Nephron (organoid): ENCODE results near the gene CFAP46.

ENCODE experiments used
- H3K27ac Mint-ChIP-seq, 3 experiments: 2 replicates each; pipeline ENCODE4 v1.8.0; 2020; ENCODE audit warnings: mixed read lengths in 3 of 3, mild to moderate bottlenecking in 2 of 3, moderate library complexity in 1 of 3
- H3K27me3 Mint-ChIP-seq: 2 replicates; pipeline ENCODE4 v1.8.0; 2021; ENCODE audit warnings: low read depth, mild to moderate bottlenecking, moderate library complexity, mixed read lengths
- H3K36me3 Mint-ChIP-seq: 2 replicates; pipeline ENCODE4 v1.8.0; 2020; ENCODE audit warnings: low read depth, mixed read lengths
- H3K4me1 Mint-ChIP-seq: 2 replicates; pipeline ENCODE4 v1.8.0; 2020; ENCODE audit warnings: mixed read lengths
- H3K4me3 Mint-ChIP-seq, 3 experiments: 2 replicates each; pipeline ENCODE4 v1.8.0; 2020; ENCODE audit warnings: mild to moderate bottlenecking in 3 of 3, mixed read lengths in 3 of 3, moderate library complexity in 2 of 3
- H3K9me3 Mint-ChIP-seq: 2 replicates; pipeline ENCODE4 v1.8.0; 2020; ENCODE audit warnings: mixed read lengths
- TF ChIP-seq, protein P1 (sequence below), 3 experiments: fragments of 200-600 bp; sonication (generic); IDR thresholded peaks; one replicate each; pipeline ENCODE4 v1.5.0; 2021; ENCODE audit warnings: antibody characterized with exemption in 3 of 3; ENCODE audit not compliant: unreplicated experiment in 3 of 3

The CFAP46 gene

DNA sequence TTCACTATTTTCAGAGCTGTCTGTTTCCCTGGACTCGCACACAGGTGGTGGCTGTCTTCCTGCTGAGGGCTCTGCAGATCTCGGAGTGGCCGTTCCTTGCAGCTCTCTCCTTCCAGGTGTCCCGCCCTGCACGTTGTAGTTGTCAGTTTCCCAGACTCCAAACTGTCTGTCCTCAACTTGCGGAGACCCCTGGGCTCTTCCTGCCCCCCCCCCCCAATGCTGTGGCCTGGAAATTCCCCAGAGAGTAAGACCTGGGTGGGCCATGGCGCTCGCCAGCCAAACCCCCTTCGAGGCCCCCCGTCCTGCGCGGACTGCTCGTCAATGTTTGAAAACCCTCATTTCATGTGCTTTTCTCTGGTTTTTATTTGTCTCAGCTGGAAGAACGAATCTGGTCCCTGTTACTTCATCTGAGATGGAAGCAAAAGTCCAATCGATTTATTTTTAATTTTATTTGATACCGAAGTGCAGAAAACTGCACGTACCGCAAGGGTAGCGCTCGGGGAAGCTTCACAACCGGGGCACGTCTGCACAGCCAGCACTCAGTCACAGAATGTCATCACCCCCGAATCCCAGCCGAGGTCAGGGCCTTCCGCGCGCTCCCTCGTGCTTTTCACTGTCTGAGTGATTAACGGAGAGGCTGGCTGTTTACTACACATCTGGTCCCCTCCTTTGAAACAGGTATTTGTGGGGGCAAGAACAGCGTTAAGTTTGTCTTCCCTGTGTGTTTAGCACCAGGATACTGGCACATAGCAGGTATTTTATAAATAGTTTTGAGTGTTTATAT, 110.0 kb downstream of the CFAP46 start:
- TF ChIP-seq, protein P1, sequence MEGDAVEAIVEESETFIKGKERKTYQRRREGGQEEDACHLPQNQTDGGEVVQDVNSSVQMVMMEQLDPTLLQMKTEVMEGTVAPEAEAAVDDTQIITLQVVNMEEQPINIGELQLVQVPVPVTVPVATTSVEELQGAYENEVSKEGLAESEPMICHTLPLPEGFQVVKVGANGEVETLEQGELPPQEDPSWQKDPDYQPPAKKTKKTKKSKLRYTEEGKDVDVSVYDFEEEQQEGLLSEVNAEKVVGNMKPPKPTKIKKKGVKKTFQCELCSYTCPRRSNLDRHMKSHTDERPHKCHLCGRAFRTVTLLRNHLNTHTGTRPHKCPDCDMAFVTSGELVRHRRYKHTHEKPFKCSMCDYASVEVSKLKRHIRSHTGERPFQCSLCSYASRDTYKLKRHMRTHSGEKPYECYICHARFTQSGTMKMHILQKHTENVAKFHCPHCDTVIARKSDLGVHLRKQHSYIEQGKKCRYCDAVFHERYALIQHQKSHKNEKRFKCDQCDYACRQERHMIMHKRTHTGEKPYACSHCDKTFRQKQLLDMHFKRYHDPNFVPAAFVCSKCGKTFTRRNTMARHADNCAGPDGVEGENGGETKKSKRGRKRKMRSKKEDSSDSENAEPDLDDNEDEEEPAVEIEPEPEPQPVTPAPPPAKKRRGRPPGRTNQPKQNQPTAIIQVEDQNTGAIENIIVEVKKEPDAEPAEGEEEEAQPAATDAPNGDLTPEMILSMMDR (IDR thresholded peaks at IDR 0.05; ENCODE audit: unreplicated experiment in 3 of 3), result no peak
- Mint-ChIP-seq H3K27ac (no peak overlapping the region), H3K27me3 (peaks cover 70% of the 10 kb centered on the region), H3K4me3 (no peak overlapping the region), H3K4me1 (no peaks in the 10 kb centered on the region), H3K36me3 (peaks cover 6% of the 10 kb centered on the region), H3K9me3 (peaks cover 9% of the 10 kb centered on the region)

DNA sequence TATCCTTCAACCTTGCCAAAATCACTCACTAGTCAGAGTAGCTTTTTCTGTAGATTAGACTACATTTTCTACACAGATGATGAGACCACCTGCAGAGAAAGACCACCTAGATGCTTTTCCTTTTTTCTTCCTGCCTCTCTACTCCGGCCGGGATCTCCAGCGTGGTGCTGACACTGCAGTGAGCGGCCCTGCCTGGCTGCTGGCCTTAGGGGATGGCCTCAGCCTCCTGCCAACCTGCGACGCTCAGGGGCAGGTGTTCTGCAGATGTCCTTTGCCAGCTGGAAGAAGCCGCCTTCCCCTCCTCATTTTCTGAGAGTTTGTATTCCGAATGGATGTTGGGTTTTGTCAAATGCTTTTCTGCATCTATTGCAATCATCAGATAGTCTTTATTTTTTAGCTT, 113.0 kb downstream of the CFAP46 start:
- Mint-ChIP-seq H3K27me3 (peaks cover 63% of the 10 kb centered on the region), H3K4me1 (no peaks in the 10 kb centered on the region), H3K9me3 (peaks cover 9% of the 10 kb centered on the region), H3K27ac (no peak overlapping the region), H3K36me3 (peaks cover 6% of the 10 kb centered on the region), H3K4me3 (no peak overlapping the region)
- TF ChIP-seq, protein P1 (IDR thresholded peaks at IDR 0.05; ENCODE audit: unreplicated experiment in 3 of 3), result no peak

DNA sequence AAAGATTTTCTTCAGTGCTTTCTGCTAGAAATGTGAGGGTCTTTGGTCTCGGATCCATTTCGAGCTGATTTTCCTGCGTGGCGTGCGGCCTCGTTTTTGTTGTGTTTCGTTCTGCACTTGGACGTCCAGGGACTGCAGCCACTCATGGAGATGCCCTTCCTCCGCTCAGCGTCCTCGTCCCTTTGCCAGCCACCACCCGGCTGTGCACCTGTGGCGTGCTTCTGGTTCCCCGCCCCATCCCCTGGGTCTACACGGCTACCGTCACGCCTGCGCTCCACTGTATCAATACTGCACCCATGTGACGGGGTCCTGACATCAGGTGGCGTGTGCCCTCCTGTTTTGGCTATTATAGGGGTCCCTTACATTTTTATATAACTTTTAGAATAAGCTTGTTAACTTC, 113.7 kb downstream of the CFAP46 start:
- Mint-ChIP-seq H3K9me3 (peaks cover 9% of the 10 kb centered on the region), H3K27ac (no peak overlapping the region), H3K4me3 (no peak overlapping the region), H3K4me1 (no peaks in the 10 kb centered on the region), H3K27me3 (peaks cover 56% of the 10 kb centered on the region), H3K36me3 (peaks cover 6% of the 10 kb centered on the region)
- TF ChIP-seq, protein P1 (IDR thresholded peaks at IDR 0.05; ENCODE audit: unreplicated experiment in 3 of 3), result no peak

GRCh38 chr10:132827861-132828539, 114.4 kb downstream of the CFAP46 start:
- H3K4me3 Mint-ChIP-seq, result no peak overlapping the region
- H3K36me3 Mint-ChIP-seq, result peaks cover 6% of the 10 kb centered on the region
- peaks cover 51% of the 10 kb centered on the region for H3K27me3 Mint-ChIP-seq
- TF ChIP-seq, protein P1 (IDR thresholded peaks at IDR 0.05; ENCODE audit: unreplicated experiment in 3 of 3), result no peak
- peaks cover 9% of the 10 kb centered on the region for H3K9me3 Mint-ChIP-seq
- H3K27ac Mint-ChIP-seq, result no peak overlapping the region
- no peaks in the 10 kb centered on the region for H3K4me1 Mint-ChIP-seq

DNA sequence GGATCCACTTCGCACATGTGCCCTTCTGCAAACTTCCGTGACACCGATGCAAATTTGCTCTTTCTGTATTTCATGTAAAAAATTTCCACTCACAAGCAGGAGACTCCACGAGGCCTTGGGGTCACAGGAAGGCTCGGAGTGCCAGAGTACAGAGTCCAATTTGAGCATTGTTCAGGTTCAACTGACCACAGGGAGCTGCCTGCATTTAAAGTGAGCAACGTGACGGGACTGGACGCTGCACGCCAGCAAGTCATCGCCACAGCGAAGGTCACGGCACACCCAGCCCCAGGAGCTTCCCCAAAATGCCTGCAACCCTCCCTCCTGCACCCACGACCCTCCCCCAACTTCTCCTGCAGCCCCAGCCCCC, 115.0 kb downstream of the CFAP46 start:
- Mint-ChIP-seq H3K4me3 (no peak overlapping the region), H3K27ac (no peak overlapping the region), H3K9me3 (peaks cover 9% of the 10 kb centered on the region), H3K4me1 (no peaks in the 10 kb centered on the region), H3K27me3 (peaks cover 45% of the 10 kb centered on the region), H3K36me3 (peaks cover 6% of the 10 kb centered on the region)
- TF ChIP-seq, protein P1 (IDR thresholded peaks at IDR 0.05; ENCODE audit: unreplicated experiment in 3 of 3), result no peak
